CD14-positive monocyte (primary cell): ENCODE data around the gene CNOT6. TPM values are rescaled to one million over a fixed set of nuclear protein-coding genes. Genes with fewer than 3 reads are reported as not detected.

ENCODE experiments used
- DNase-seq, 3 donors: peaks; one replicate each; pipeline ENCODE4 v3.0.0-alpha.2; 2011 to 2022
- H2AFZ ChIP-seq: 2 replicates; pipeline ENCODE4 v1.6.0; 2012; ENCODE audit warnings: mild to moderate bottlenecking, low read depth, low read length, inconsistent platforms; ENCODE audit not compliant: insufficient read depth, poor library complexity, severe bottlenecking
- H3K27ac ChIP-seq, 2 donors: 1 replicate in 1 of 2; 2 replicates in 1 of 2; pipeline ENCODE4 v1.5.1; 2012 to 2013; ENCODE audit warnings: low read length in 2 of 2, control low read depth in 1 of 2, inconsistent platforms in 1 of 2, low read depth in 1 of 2, mild to moderate bottlenecking in 1 of 2
- H3K27me3 ChIP-seq, 2 donors: one replicate each; pipeline versions ENCODE4 v1.6.0 to v1.6.1; 2011 to 2013; ENCODE audit warnings: low read length in 2 of 2; ENCODE audit not compliant: control insufficient read depth in 2 of 2, insufficient read depth in 2 of 2
- H3K36me3 ChIP-seq, 2 donors: replicated peaks in 1 of 2; 1 replicate in 1 of 2; 2 replicates in 1 of 2; pipeline versions ENCODE4 v1.5.1 to v1.6.1; 2012 to 2013; ENCODE audit warnings: low read length in 2 of 2, control low read depth in 1 of 2, inconsistent platforms in 1 of 2, mild to moderate bottlenecking in 1 of 2; ENCODE audit not compliant: insufficient read depth in 2 of 2, control insufficient read depth in 1 of 2
- H3K4me1 ChIP-seq, 2 donors: 1 replicate in 1 of 2; 2 replicates in 1 of 2; pipeline versions ENCODE4 v1.5.1 to v1.6.1; 2012 to 2013; ENCODE audit warnings: low read length in 2 of 2, control low read depth in 1 of 2, inconsistent platforms in 1 of 2, mild to moderate bottlenecking in 1 of 2, moderate library complexity in 1 of 2; ENCODE audit not compliant: insufficient read depth in 2 of 2, control insufficient read depth in 1 of 2
- H3K4me2 ChIP-seq: replicated peaks from 2 replicates; pipeline ENCODE3; 2012; ENCODE audit warnings: low read length, moderate library complexity, mild to moderate bottlenecking; ENCODE audit not compliant: poor library complexity, severe bottlenecking; ENCODE audit errors: extremely low read depth
- H3K4me3 ChIP-seq, 3 experiments: fragments of 200-600 bp in 1 of 3; sonication (generic) in 1 of 3; replicated peaks in 1 of 3; 1 replicate in 2 of 3; 2 replicates in 1 of 3; pipeline ENCODE4 v1.5.1; 2011 to 2013; ENCODE audit warnings: low read length in 3 of 3, mild to moderate bottlenecking in 3 of 3, control low read depth in 2 of 3, low read depth in 2 of 3, inconsistent platforms in 1 of 3, moderate library complexity in 1 of 3
- H3K79me2 ChIP-seq: 2 replicates; pipeline ENCODE4 v1.6.0; 2012; ENCODE audit warnings: mild to moderate bottlenecking, control low read depth, inconsistent platforms, low read length, moderate library complexity; ENCODE audit not compliant: insufficient read depth
- H3K9ac ChIP-seq: 2 replicates; pipeline ENCODE4 v1.6.0; 2017; ENCODE audit warnings: low read length, mild to moderate bottlenecking; ENCODE audit not compliant: insufficient read depth, poor library complexity, severe bottlenecking
- H3K9me3 ChIP-seq, 2 donors: replicated peaks in 1 of 2; 1 replicate in 1 of 2; 2 replicates in 1 of 2; pipeline versions ENCODE4 v1.5.1 to v1.6.1; 2012 to 2013; ENCODE audit warnings: low read length in 2 of 2, control low read depth in 1 of 2; ENCODE audit not compliant: control insufficient read depth in 1 of 2, insufficient read depth in 1 of 2
- H4K20me1 ChIP-seq: 2 replicates; pipeline ENCODE4 v1.6.0; 2012; ENCODE audit warnings: mild to moderate bottlenecking, low read length, control low read depth, moderate library complexity; ENCODE audit not compliant: insufficient read depth
- H3K27ac Mint-ChIP-seq, 7 donors: one replicate each; pipeline ENCODE4 v1.8.0; 2020; ENCODE audit warnings: mild to moderate bottlenecking in 7 of 7, mixed read lengths in 7 of 7, moderate library complexity in 6 of 7, inconsistent platforms in 2 of 7
- H3K27me3 Mint-ChIP-seq, 3 donors: one replicate each; pipeline ENCODE4 v1.8.0; 2021 to 2022; ENCODE audit warnings: low read depth in 3 of 3, mild to moderate bottlenecking in 3 of 3, mixed read lengths in 3 of 3, moderate library complexity in 3 of 3, inconsistent platforms in 1 of 3
- H3K36me3 Mint-ChIP-seq, 2 donors: one replicate each; pipeline ENCODE4 v1.8.0; 2020; ENCODE audit warnings: mixed read lengths in 2 of 2, inconsistent platforms in 1 of 2, mild to moderate bottlenecking in 1 of 2
- H3K4me1 Mint-ChIP-seq: one replicate; pipeline ENCODE4 v1.8.0; 2020; ENCODE audit warnings: mild to moderate bottlenecking, mixed read lengths
- H3K4me3 Mint-ChIP-seq, 2 donors: one replicate each; pipeline ENCODE4 v1.8.0; 2020; ENCODE audit warnings: mild to moderate bottlenecking in 2 of 2, mixed read lengths in 2 of 2, moderate library complexity in 1 of 2
- H3K9me3 Mint-ChIP-seq, 7 donors: one replicate each; pipeline ENCODE4 v1.8.0; 2020 to 2022; ENCODE audit warnings: mixed read lengths in 7 of 7, mild to moderate bottlenecking in 6 of 7, moderate library complexity in 6 of 7, inconsistent platforms in 2 of 7
- WGBS: methylation state at CpG from one replicate; pipeline ENCODE4 v1.1.5; 2013; ENCODE audit warnings: missing lambda C conversion rate; ENCODE audit not compliant: insufficient coverage; 5-methylcytosine and 5-hydroxymethylcytosine counted together
- intact Hi-C, 2 donors: fragments of 100-400 bp; cut with micrococcal nuclease; formaldehyde crosslinking; loops; one replicate each; pipeline versions ENCODE4 v1.15.0 to v1.15.1; 2023
- polyA plus RNA-seq, 3 donors: library from polyadenylated mRNA; depleted of rRNA in 1 of 3; unstranded in 2 of 3; stranded (reverse) in 1 of 3; fragments of 300-500 nt in 2 of 3; fragments of >200 nt in 1 of 3; fragmentation: Illumina TruSeq in 2 of 3; gene quantifications; 1 replicate in 2 of 3; 2 replicates in 1 of 3; pipeline ENCODE4 v1.2.3, GENCODE V29; 2012 to 2021
- TF ChIP-seq, protein P1 (sequence below): fragments of 200-600 bp; IDR thresholded peaks from one replicate; pipeline ENCODE4 v1.8.0; 2022; ENCODE audit warnings: antibody characterized with exemption, mild to moderate bottlenecking

The CNOT6 gene
- polyA plus RNA-seq, 3 donors = 4.8 to 9.5 (median 7.7) TPM

DNA sequence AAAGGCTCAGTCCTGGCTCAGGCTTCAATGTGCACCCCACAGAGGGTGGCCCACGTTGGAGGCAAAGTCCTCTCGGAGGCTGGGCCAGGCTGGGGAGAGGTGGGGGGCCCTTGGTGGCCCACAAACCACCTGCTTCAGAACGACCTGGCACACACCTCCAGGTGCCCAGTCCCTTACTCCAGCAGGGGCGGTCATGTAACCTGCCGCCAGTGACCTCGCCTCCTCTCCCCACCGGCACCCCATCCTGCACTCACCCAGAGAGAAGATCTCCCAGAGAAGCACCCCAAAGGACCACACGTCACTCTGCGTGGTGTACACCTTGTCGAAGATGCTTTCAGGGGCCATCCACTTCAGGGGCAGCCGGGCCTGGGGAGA lies 119.6 kb downstream of the CNOT6 start:
- no peaks in the 10 kb centered on the region for H3K9me3 ChIP-seq
- H3K79me2 ChIP-seq = no peaks in the 10 kb centered on the region
- intact Hi-C loops = no loop called here
- no peak overlapping the region for H2AFZ ChIP-seq
- no peaks in the 10 kb centered on the region for H3K36me3 ChIP-seq
- no peaks in the 10 kb centered on the region for H3K27me3 ChIP-seq
- H3K27me3 Mint-ChIP-seq = peaks cover 4 to 7% (median 6%) of the 10 kb centered on the region in 3 donors
- peaks cover 0 to 1% (median 0%) of the 10 kb centered on the region in 7 donors for H3K9me3 Mint-ChIP-seq
- no peak overlapping the region for H3K4me2 ChIP-seq
- H3K4me1 ChIP-seq = no peaks in the 10 kb centered on the region
- H3K4me3 ChIP-seq = no peak overlapping the region
- H3K27ac ChIP-seq = no peak overlapping the region
- TF ChIP-seq, protein P1, sequence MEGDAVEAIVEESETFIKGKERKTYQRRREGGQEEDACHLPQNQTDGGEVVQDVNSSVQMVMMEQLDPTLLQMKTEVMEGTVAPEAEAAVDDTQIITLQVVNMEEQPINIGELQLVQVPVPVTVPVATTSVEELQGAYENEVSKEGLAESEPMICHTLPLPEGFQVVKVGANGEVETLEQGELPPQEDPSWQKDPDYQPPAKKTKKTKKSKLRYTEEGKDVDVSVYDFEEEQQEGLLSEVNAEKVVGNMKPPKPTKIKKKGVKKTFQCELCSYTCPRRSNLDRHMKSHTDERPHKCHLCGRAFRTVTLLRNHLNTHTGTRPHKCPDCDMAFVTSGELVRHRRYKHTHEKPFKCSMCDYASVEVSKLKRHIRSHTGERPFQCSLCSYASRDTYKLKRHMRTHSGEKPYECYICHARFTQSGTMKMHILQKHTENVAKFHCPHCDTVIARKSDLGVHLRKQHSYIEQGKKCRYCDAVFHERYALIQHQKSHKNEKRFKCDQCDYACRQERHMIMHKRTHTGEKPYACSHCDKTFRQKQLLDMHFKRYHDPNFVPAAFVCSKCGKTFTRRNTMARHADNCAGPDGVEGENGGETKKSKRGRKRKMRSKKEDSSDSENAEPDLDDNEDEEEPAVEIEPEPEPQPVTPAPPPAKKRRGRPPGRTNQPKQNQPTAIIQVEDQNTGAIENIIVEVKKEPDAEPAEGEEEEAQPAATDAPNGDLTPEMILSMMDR = no peak
- H3K27ac Mint-ChIP-seq = peak overlapping the region in 1 of 7 donors; percentile 34
- H3K9ac ChIP-seq = no peak overlapping the region
- no peaks in the 10 kb centered on the region for H3K36me3 Mint-ChIP-seq
- H4K20me1 ChIP-seq = no peaks in the 10 kb centered on the region
- DNase-seq = no peak
- 93% methylated on average over 9 of the region's 11 CpGs for WGBS
- H3K4me1 Mint-ChIP-seq = peaks cover 2% of the 10 kb centered on the region
- no peak overlapping the region for H3K4me3 Mint-ChIP-seq

- no peak overlapping the region for H2AFZ ChIP-seq
- H3K9me3 ChIP-seq = no peaks in the 10 kb centered on the region
- H4K20me1 ChIP-seq = no peaks in the 10 kb centered on the region
- TF ChIP-seq, protein P1 = no peak
- no peak for DNase-seq
- peak overlapping the region; percentile 39 for H3K4me2 ChIP-seq
- no peaks in the 10 kb centered on the region for H3K4me1 ChIP-seq
- no peak overlapping the region for H3K9ac ChIP-seq
- H3K36me3 ChIP-seq = no peaks in the 10 kb centered on the region
- no peaks in the 10 kb centered on the region for H3K79me2 ChIP-seq
- H3K36me3 Mint-ChIP-seq = no peaks in the 10 kb centered on the region
- no peak overlapping the region for H3K27ac ChIP-seq
- no peak overlapping the region for H3K27ac Mint-ChIP-seq
- H3K9me3 Mint-ChIP-seq = peaks cover 0 to 10% (median 3%) of the 10 kb centered on the region in 7 donors
- WGBS = 62% methylated on average over 14 of the region's 15 CpGs
- intact Hi-C loops = no loop called here
- peak overlapping the region in 1 of 2 donors; percentile 43 for H3K4me3 Mint-ChIP-seq
- no peak overlapping the region for H3K4me3 ChIP-seq
- H3K27me3 ChIP-seq = no peaks in the 10 kb centered on the region
- H3K4me1 Mint-ChIP-seq = peaks cover 2% of the 10 kb centered on the region
- peaks cover 6 to 12% (median 8%) of the 10 kb centered on the region in 3 donors for H3K27me3 Mint-ChIP-seq
Observed at GRCh38 chr5:180618487-180618828, 124.3 kb downstream of the CNOT6 start.
